ENCODE results near the gene PCSK2.

PCSK2 gene

DNA sequence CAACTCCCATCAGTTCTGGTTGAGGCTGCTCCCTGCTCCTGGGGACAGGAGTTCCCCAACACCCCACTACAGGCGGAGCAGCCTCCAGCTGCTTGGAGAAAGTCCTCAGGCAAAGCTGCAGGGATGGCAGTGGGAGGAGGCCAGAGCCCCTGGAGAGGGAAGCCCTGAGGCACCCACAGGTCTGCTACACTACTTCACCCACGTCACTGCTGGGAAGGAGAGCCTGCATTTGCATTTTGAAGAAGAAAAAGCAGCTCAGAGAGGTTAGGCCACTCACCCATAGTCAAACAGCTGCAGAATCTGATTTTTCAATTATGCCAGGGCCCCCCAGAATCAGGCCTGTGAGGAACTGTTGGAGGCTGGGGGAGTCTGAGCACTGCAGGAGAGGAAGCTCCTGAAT lies 287.1 kb downstream of the PCSK2 start:
- no peak for DNase-seq

- DNase-seq, result no peak
These were observed 288.2 kb downstream of the PCSK2 start for GRCh38 chr20:17515053-17515452.

- no peak for DNase-seq
These were observed 291.7 kb downstream of the PCSK2 start for GRCh38 chr20:17518339-17519052.

DNA sequence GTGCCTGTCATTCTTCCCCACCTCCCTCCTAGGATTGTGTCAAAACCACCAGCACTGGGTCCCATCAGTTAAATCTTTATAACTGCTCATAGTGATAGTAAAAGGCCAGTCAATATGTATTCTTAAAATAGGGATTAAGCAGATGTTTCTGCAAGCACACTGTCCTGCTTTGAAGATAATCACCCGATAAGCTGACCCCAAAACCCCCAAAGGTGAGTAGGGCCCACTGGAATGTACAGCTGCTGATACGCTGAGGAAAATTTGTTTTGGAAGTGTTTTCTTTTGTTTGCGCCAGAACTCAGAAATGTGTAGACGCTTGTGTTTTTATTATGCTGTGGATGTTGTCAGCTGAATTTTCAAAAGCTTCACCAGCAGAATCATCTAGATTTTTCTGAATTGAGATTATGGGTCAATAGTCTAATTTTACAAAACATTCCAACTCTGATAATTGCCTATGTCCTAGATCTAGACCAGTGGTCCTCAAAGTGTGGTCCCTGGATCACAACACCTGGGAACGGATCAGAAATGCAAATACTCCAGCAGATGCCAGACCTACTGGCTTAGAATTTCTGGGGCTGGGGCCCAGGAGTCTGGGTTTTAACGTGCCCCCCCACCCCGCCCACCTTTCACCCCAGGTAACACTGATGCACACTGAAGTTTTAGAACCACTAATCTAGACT lies 292.9 kb downstream of the PCSK2 start:
- DNase-seq, result no peak

GRCh38 chr20:17520583-17520982 lies 293.7 kb downstream of the PCSK2 start:
- DNase-seq, result no peak

DNA sequence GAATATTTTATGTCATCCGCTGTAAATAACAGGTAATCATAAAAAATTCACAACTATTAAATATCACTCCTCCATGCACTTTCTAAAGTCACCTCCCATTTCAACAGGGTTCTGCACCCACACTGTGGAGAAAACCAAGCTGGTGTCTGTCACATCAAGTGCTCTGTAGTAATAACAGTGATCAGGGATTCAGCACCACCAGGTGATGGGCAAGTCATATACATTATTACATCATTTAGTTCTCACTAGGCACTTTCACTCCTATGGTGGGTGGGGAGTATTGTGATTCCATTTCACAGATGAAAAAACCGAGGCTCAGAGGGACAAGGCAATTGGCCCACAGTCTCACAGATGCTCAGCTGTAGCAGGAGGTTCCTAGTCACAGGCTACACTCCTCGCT lies 295.7 kb downstream of the PCSK2 start:
- DNase-seq, result no peak

DNA sequence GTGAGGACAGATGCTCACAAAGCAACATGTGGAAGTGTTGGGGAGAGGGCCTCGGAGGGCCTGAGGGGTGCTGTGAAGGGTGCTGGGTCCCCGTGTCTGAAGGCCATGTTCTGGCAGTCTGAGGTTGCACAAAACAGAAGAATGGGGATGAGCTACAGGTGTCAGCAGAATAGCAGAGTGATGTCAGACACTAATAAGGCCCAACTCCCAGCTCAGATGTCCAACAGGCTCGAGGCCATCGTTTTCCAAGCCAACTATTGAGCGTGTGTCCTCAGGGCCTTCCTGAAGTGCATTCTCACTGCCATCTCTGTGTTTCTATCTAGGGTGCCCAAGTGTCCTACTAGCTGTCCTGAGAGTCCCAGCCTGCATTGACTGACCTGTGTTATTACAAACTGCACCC lies 296.5 kb downstream of the PCSK2 start:
- DNase-seq, result no peak

DNA sequence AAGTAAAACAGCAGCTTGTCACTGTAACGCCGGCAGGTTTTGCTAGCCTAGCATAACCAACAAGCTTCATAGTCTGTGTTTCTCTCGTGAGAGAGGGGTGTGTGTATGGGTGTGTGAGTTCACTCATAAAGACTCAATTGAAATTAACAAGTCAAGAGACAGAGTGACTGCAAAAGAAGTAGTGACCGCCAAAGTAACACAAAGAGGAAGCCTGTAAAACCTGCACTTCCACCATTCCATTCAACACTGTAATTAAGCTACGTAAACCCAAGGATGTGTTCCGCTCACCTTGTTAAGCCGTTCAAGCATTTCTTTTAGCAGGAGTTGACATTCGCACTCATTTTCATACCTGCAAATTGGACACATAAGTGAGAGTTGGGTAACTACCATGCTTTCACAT lies 297.7 kb downstream of the PCSK2 start:
- DNase-seq, result no peak

DNA sequence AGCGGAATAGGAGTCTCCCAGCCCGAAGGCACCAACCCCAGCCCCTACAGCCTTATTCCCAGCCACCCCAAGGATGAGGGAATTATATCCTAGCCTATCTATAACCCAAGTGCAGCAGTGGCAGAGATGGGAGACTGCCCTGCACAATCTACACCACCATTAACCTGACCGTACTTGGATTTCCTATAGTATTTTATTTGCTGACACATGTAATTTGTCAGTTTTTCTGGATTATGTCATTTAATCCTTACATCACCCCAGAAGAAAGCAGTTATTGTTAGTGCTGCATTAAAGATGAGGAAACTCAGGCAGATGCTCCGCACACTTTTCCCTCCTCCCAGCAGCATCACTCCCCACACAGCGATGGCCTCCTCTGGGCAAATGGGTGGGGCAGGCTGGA lies 298.3 kb downstream of the PCSK2 start:
- DNase-seq, result no peak

- no peak for DNase-seq
These were observed 298.8 kb downstream of the PCSK2 start for GRCh38 chr20:17525650-17526049.

GRCh38 chr20:17529586-17529985 lies 302.7 kb downstream of the PCSK2 start:
- DNase-seq, result no peak

DNA sequence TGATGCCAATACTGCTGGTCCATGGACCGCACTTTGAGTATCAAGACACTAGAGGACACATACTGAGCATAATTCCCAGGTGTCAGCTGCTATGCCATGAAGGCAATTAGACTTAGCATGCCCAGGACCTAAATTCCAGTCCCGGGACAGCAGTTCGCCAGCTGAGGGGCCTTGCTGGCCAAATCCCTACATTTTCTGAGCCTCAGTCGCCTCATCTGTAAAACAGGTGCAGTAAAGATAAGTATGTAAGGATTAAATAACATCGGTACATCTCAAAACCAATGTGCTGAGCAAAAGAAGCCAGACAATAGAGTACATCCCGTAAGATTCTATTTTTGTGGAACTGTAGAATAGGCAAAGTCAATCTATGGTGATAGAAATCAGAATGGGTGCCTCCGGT lies 303.3 kb downstream of the PCSK2 start:
- no peak for DNase-seq

- peak; percentile 24 for DNase-seq
These were observed 304.1 kb downstream of the PCSK2 start, which contains the start of gene BFSP1 for GRCh38 chr20:17530716-17531664. TSS of gene BFSP1 (minus strand) at chr20:17531379. CDS start at chr20:17531329, 50 bp downstream.

- no peak for DNase-seq
These were observed 304.8 kb downstream of the PCSK2 start for GRCh38 chr20:17531665-17532025.

GRCh38 chr20:17533396-17533795 lies 306.6 kb downstream of the PCSK2 start:
- no peak for DNase-seq

GRCh38 chr20:17534077-17534476 lies 307.2 kb downstream of the PCSK2 start:
- no peak for DNase-seq

Measured in activated T-cell treated with anti-CD3 and anti-CD28 coated beads for 4 hours (primary cell).